ENCODE results near the gene MAP7D3. TPM values are rescaled to one million over a fixed set of nuclear protein-coding genes. Genes with fewer than 3 reads are reported as not detected.

The MAP7D3 gene
- total and polyA plus RNA-seq, 2 of the 8 experiments (the other 6 are each of a cell fraction or from before 2014, with no cell fraction given), result 4.8 to 19.6 TPM

DNA sequence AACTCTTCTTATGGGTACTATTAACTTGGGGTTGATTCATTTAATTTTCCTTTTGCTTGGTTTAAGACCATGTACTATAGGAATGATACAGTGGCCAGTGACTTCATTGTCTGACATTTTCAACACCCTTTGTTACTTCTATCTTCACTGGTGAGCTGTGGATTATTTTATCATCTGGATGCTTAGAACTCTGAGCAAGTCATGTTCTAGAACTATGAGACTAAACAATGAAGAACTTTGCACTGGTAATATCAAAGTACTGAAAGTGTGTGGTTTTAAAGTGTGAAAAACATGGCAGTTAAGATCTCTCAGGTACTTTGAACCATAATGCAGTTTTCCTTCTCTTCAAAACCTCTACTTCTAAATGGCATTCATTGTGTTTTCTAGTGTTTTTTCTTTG lies 47.8 kb downstream of the MAP7D3 start:
- POLR2A ChIA-PET (ENCODE audit: partially characterized antibody), result no interaction called here

More for the DNA sequence above, 47.8 kb downstream of the MAP7D3 start:
- Histone ChIP-seq H2BK5ac (ENCODE audit: low read depth, low read length) (no peak overlapping the region), H2BK120ac (replicated peaks; ENCODE audit: low read depth, low read length) (no peak overlapping the region), H2BK12ac (ENCODE audit: low read depth, low read length) (no peak overlapping the region), H3K56ac (replicated peaks; ENCODE audit: insufficient read length, low read depth, low read length) (no peak overlapping the region), H2AFZ (ENCODE audit: low read length) (no peak overlapping the region), H3K4me1 (replicated peaks in 1 of 4; ENCODE audit: control insufficient read depth in 3 of 4, insufficient read depth in 4 of 4, low read length in 3 of 4) (peaks cover 0 to 7% (median 1%) of the 10 kb centered on the region in 4 experiments; a peak in 2 of 7 replicates), H4K20me1 (replicated peaks in 1 of 2; ENCODE audit: control insufficient read depth in 1 of 2, insufficient read depth in 2 of 2, low read length in 2 of 2) (peaks cover 0 to 1% of the 10 kb centered on the region in 2 experiments), H3K79me2 (ENCODE audit: control insufficient read depth in 1 of 2, insufficient read depth in 2 of 2, low read length in 2 of 2) (no peaks in the 10 kb centered on the region), H3K4ac (replicated peaks; ENCODE audit: insufficient read length, low read depth, low read length) (no peak overlapping the region), H3K79me1 (ENCODE audit: low read depth, low read length) (no peaks in the 10 kb centered on the region), H3K23ac (ENCODE audit: insufficient read length) (no peak overlapping the region), H2AK5ac (ENCODE audit: low read depth, low read length) (no peak overlapping the region), H2BK20ac (ENCODE audit: low read length) (no peak overlapping the region), H3K36me3 (ENCODE audit: control insufficient read depth in 2 of 4, insufficient read depth in 4 of 4, low read length in 3 of 4) (peaks cover 0 to 11% (median 0%) of the 10 kb centered on the region in 4 experiments; a peak in 2 of 8 replicates), H4K91ac (replicated peaks; ENCODE audit: insufficient read length, low read length) (no peak overlapping the region), H3K4me3 (ENCODE audit: extremely low read depth in 1 of 4, insufficient read depth in 2 of 4, low read depth in 3 of 4, low read length in 4 of 4) (no peak overlapping the region), H3K9ac (replicated peaks in 1 of 4; ENCODE audit: extremely low read depth in 1 of 4, low read depth in 3 of 4, low read length in 3 of 4) (no peak overlapping the region), H3K27ac (ENCODE audit: low read depth, low read length) (no peak overlapping the region), H3K23me2 (ENCODE audit: low read depth, low read length) (no peaks in the 10 kb centered on the region), H3K14ac (ENCODE audit: insufficient read length) (no peak overlapping the region), H2BK15ac (ENCODE audit: low read length) (no peak overlapping the region), H4K8ac (ENCODE audit: extremely low read depth, insufficient read depth, low read length) (no peak overlapping the region), H3K9me3 (ENCODE audit: insufficient read depth in 2 of 2, low read depth in 1 of 2, low read length in 1 of 2) (no peaks in the 10 kb centered on the region), H3K4me2 (ENCODE audit: insufficient read depth in 1 of 2, low read depth in 2 of 2, low read length in 2 of 2) (no peak overlapping the region), H3K18ac (ENCODE audit: extremely low read depth, low read length) (no peak overlapping the region), H4K5ac (ENCODE audit: insufficient read length, low read depth, low read length) (no peak overlapping the region), H3K27me3 (replicated peaks in 1 of 4; ENCODE audit: control insufficient read depth in 3 of 4, extremely low read depth in 1 of 4, insufficient read depth in 3 of 4, low read length in 3 of 4) (no peaks in the 10 kb centered on the region)
- no peak for DNase-seq (ENCODE audit: low read depth in 1 of 2, low spot score in 2 of 2)
- CTCF ChIA-PET (ENCODE audit: partially characterized antibody), result interaction anchor here (0.9 to 2.0 kb wide), 3 partner anchors 15 to 175 kb away, joined by 3 to 8 read pairs (median 3); no protein-coding TSS in a partner anchor
- TF ChIP-seq TAF7 (optimal IDR thresholded peaks at IDR 0.05; ENCODE audit: borderline replicate concordance, low read depth, low read length), result no peak
- TF ChIP-seq JUN (IDR thresholded peaks at IDR 0.05; ENCODE audit: low read depth, low read length), result no peak
- TF ChIP-seq TEAD4 (IDR thresholded peaks at IDR 0.05; ENCODE audit: low read depth, low read length), result no peak
- FAIRE-seq, result no peak
